ENCODE results near the gene CCL2. TPM values are rescaled to one million over a fixed set of nuclear protein-coding genes. Genes with fewer than 3 reads are reported as not detected.

Gene CCL2
- total RNA-seq, 2 donors from 2014 or later: 30.2 to 41.8 TPM

DNA sequence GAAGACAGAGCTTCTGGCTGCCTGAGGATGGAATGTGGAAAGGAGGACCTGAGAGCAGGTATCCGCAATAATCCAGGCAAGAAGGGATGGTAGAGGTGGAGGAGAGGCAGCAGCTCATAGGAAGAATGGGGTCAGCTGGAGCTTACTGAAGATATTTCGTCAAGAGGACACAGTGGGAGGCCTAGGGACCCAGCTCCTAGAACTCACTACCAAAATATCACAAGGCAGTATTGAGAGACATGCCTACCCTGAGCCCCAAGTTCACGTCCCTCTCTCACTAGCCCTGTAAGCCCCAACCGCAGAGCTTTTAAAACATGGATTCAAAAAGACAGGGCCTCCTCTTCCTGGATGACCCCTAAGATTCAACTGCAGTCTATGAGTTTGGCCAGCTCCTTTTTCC lies 50.0 kb downstream of the CCL2 start:
- 96% methylated on average over 4 of the region's 4 CpGs for WGBS
- Histone ChIP-seq H3K27me3 (replicated peaks; ENCODE audit: insufficient read depth) (no peaks in the 10 kb centered on the region), H3K36me3 (no peaks in the 10 kb centered on the region), H3K9me3 (no peaks in the 10 kb centered on the region), H3K27ac (no peak overlapping the region), H3K4me1 (replicated peaks) (no peaks in the 10 kb centered on the region), H3K4me3 (no peak overlapping the region)
- intact Hi-C loops (cut with DNase I): no loop called here
- DNase-seq (ENCODE audit: low spot score): no peak
- no peak for TF ChIP-seq POLR2AphosphoS5 (IDR thresholded peaks at IDR 0.05)
- no peak for TF ChIP-seq POLR2A (IDR thresholded peaks at IDR 0.05)
- TF ChIP-seq, protein P1, sequence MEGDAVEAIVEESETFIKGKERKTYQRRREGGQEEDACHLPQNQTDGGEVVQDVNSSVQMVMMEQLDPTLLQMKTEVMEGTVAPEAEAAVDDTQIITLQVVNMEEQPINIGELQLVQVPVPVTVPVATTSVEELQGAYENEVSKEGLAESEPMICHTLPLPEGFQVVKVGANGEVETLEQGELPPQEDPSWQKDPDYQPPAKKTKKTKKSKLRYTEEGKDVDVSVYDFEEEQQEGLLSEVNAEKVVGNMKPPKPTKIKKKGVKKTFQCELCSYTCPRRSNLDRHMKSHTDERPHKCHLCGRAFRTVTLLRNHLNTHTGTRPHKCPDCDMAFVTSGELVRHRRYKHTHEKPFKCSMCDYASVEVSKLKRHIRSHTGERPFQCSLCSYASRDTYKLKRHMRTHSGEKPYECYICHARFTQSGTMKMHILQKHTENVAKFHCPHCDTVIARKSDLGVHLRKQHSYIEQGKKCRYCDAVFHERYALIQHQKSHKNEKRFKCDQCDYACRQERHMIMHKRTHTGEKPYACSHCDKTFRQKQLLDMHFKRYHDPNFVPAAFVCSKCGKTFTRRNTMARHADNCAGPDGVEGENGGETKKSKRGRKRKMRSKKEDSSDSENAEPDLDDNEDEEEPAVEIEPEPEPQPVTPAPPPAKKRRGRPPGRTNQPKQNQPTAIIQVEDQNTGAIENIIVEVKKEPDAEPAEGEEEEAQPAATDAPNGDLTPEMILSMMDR (IDR thresholded peaks at IDR 0.05): no peak

DNA sequence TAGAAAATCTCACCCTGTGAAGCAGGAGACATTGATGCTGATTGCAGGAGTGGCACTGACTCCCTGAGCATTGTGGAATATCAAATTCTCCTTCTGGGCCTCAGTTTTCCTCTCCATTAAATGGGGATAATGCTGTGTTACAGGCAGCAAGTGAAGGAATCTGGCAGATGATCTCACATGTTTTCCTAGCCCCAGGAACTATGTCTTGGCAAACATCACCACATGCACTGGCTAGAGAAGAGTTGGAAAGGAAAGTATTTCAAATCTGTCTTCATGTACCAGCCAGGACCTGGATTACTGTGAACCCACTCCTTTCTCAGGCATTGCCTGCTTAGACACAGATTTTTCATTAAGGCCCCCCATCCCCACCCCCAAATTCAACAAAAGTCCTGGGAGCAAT lies 50.5 kb downstream of the CCL2 start:
- TF ChIP-seq, protein P1 (IDR thresholded peaks at IDR 0.05): no peak
- TF ChIP-seq POLR2A (IDR thresholded peaks at IDR 0.05): no peak
- no peak for TF ChIP-seq POLR2AphosphoS5 (IDR thresholded peaks at IDR 0.05)
- Histone ChIP-seq H3K4me3 (no peak overlapping the region), H3K4me1 (replicated peaks) (no peaks in the 10 kb centered on the region), H3K9me3 (no peaks in the 10 kb centered on the region), H3K36me3 (no peaks in the 10 kb centered on the region), H3K27ac (no peak overlapping the region), H3K27me3 (replicated peaks; ENCODE audit: insufficient read depth) (no peaks in the 10 kb centered on the region)
- intact Hi-C loops (cut with DNase I): loop anchor here (2.0 kb wide), 1 partner anchor 105 kb away; no protein-coding TSS in a partner anchor
- no peak for DNase-seq (ENCODE audit: low spot score)

DNA sequence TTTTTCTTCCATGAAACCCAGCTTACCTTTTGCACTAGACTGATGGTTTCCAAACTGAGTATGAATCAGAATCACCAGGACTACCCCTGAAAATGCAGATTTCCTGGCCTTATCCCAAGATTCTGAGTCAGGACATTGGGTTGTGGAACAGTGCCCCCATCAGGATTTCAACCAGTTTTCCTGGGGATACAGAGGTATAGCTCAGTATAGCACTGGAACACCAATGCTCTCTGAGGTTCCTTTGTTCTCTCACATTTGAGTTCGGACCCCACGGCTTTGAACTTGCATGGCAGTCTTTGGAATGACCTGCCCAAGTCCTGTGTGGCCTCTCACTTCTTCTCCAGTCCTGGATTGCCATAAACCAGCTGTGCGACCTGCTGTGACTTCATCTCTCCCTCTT lies 51.4 kb downstream of the CCL2 start:
- no peaks in the 10 kb centered on the region for H3K4me1 ChIP-seq (replicated peaks)
- H3K27me3 ChIP-seq (replicated peaks; ENCODE audit: insufficient read depth): no peaks in the 10 kb centered on the region
- H3K36me3 ChIP-seq: no peaks in the 10 kb centered on the region
- 84% methylated on average over 3 of the region's 3 CpGs for WGBS
- no peaks in the 10 kb centered on the region for H3K9me3 ChIP-seq
- DNase-seq (ENCODE audit: low spot score): no peak
- TF ChIP-seq POLR2A (IDR thresholded peaks at IDR 0.05) (no peak), POLR2AphosphoS5 (IDR thresholded peaks at IDR 0.05) (no peak)
- TF ChIP-seq, protein P1 (IDR thresholded peaks at IDR 0.05): peak in 2 of 4 experiments; percentile 39 to 58
- no peak overlapping the region for H3K27ac ChIP-seq
- intact Hi-C loops (cut with DNase I): loop anchor here (2.0 kb wide), 1 partner anchor 106 kb away; no protein-coding TSS in a partner anchor
- H3K4me3 ChIP-seq: no peak overlapping the region

Other genes starting within 250 kb of the CCL2 start
- gene CCL7, start 14.9 kb downstream of the CCL2 start, total RNA-seq: not detected
- gene CCL11, start 30.5 kb downstream of the CCL2 start, total RNA-seq: 1 to 10 TPM in 1 of 2 donors, not detected in 1; 1.1 TPM
- gene CCL8, start 64.2 kb downstream of the CCL2 start, total RNA-seq: not detected
- gene CCL13, start 101.2 kb downstream of the CCL2 start, total RNA-seq: not detected
- gene CCL1, start 107.9 kb downstream of the CCL2 start, total RNA-seq: not detected